HG03060 (cell line): ENCODE results near the gene ZNF407.

ENCODE experiments used
- ATAC-seq: cut with Tn5 transposase; IDR thresholded peaks from one replicate; pipeline ENCODE4 v1.9.1; 2021; ENCODE audit warnings: low read depth, moderate number of reproducible peaks; ENCODE audit not compliant: unreplicated experiment

ZNF407 gene

DNA sequence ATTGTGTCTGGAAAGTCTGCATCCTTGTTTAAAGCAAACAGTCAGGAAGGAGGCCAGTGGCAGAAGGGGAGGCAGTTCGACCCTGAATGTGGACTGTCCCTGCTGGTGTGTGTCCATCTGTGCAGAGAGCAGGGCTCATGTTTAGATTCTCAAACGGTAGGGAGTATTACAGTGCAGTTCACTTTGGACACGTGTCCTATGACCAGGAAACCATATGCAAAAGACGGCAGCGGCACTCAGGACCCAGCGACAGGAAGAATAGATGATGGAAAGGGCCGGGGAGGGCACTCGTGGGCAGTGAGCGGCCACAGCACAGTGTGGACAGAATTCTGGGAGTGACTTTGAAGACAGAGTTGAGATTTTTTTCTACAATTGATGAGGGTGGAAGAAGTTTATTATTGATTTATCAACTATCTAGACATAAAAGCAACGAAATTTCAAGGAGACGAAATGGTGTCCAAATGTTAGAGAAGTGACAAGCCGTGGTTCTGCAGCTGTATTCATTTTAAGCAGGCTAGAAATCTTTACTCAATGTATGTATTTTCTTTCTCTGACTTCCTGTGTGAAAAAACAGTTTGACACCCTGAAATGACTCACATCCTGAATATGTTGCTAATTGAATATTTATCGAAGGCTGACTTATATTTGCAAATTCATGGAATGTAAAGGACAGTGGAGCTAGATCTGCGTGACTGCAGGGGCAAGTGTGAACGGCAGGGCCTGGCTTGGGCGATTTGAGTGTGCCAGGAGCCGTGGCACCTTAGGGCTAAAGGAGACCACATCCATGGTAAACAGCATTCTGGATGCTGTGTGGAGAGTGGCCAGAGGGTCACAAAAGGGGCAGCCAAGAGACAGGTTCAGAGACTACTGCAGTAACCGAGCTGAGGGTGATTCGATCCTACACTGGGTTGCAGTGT lies 397.1 kb downstream of the ZNF407 start:
- ATAC-seq: peak; percentile 61

GRCh38 chr18:74995419-74995736 lies 397.7 kb downstream of the ZNF407 start:
- no peak for ATAC-seq

GRCh38 chr18:74996055-74996454 lies 398.4 kb downstream of the ZNF407 start:
- no peak for ATAC-seq

GRCh38 chr18:74996996-74997395 lies 399.3 kb downstream of the ZNF407 start:
- no peak for ATAC-seq

- no peak for ATAC-seq
Measured at GRCh38 chr18:75000920-75001319, 403.2 kb downstream of the ZNF407 start.

DNA sequence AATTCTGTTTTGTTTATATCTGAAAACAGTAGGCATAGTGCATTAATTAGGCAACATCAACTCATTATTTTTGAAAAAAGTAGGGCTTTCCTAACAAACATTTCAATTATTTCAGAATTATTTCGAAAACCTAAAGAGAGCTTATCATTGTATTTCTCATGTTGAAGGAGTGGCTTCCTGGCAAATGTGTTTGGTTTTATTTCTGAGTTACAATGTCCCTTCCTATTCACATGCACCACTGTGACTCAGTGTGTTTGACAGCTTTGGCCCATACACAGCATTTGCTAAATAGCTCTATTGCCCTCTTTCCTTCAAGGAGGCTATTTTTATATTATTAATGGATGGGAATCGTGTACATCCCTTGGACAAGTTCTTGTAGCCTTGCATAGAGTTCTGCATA lies 405.4 kb downstream of the ZNF407 start:
- ATAC-seq: no peak

DNA sequence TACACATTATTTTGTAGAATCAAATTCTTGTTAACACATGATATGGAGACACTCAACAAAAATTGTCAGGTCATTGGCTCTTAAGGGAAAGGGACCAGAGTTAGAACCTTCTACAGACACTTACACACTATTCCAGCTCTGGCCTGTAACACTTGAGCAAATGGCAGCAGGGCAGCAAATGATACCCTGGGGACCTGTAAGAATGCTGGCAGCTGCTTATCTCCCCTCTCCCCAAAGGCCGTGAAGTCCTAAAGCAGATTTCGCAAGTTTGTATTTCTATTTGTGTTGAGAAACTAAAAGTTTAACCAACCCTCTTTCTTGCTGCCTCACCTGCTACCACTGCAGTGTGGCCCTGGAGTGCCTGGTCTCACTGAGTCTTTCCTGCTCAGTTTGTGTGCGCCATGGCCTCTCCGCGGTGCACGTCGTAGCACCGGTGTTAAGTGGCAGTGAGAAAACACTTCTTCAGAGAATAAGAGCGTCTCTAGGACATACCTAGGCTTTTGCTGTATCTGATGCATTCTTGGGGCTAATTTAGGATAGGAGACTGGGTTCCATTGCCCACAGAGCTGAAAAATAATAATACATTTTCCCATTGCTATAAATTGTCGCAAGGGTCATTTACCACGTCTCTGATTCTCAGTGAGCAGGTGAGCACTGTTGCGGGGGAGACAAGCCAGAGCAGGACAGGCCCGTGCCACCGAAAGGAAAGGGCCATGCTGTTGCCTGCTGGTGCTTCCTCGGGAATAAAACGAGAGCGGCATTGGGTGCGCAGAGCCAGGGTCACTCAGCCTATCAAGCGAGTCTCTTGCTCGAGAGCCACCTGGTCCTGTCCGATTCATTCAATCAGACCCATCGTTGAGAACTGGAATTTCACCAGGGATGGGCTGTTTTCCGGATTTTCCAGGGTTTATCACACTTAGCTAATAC lies 406.4 kb downstream of the ZNF407 start:
- ATAC-seq: no peak

DNA sequence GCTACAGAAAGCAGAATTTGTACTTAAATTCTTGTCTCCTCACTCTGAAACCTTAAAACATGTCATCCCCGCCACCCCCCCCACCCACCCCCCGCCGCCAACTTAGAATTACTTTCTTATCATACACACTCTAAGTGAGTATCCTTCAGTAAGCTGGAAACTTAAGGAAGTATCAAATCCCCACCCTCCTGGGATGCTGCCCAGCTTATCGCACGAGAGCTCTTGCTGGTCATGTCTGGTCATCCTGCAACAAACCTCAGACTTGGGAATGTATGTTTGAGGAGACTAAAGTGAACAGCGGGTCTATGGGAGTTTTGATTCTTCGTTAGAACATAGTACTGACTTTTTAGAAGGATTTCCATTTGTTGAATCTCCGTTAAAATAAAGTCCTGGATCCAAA lies 408.0 kb downstream of the ZNF407 start:
- ATAC-seq: no peak

DNA sequence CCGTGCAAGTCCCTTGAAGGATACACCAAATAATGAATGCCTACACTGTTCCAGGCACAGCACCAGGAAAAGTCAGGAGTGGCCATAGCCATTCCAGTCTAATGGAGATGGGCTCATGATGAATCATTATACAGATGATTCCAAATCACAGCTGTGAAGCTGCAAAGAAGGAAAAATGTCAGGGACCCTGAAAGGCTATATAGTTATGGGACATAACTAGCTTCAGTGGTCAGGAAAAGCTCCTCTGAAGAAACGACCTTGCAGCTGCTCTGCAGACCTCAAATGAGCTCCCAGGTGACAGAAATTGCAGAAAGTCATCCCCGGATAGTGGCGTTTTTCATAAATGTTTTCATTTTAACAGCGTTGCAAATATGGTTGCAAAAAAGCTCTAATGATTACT lies 410.5 kb downstream of the ZNF407 start:
- no peak for ATAC-seq

GRCh38 chr18:75009296-75009695 lies 411.6 kb downstream of the ZNF407 start:
- no peak for ATAC-seq

- ATAC-seq: no peak
Measured at GRCh38 chr18:75009878-75010277, 412.2 kb downstream of the ZNF407 start.

- ATAC-seq: no peak
Measured at GRCh38 chr18:75010278-75010677, 412.6 kb downstream of the ZNF407 start.

DNA sequence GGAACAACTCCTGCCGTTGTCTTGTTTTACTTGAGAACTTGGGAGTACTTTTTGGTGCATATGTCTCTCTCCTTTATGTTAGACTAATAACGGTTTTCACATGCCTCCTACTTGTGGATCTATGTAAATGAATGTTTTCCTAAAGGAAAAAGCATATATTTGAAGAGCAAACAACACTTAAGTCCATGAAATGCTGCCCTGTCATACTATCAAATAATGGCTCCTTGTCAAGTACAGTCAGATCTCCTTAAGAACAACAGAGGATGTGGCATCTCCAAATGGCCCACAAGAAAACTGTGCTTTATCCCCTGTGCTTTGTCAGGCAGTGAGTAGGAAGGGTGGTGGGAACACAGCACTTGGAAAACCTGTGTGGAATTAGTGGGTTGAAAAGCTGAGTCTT lies 413.0 kb downstream of the ZNF407 start:
- ATAC-seq: no peak

DNA sequence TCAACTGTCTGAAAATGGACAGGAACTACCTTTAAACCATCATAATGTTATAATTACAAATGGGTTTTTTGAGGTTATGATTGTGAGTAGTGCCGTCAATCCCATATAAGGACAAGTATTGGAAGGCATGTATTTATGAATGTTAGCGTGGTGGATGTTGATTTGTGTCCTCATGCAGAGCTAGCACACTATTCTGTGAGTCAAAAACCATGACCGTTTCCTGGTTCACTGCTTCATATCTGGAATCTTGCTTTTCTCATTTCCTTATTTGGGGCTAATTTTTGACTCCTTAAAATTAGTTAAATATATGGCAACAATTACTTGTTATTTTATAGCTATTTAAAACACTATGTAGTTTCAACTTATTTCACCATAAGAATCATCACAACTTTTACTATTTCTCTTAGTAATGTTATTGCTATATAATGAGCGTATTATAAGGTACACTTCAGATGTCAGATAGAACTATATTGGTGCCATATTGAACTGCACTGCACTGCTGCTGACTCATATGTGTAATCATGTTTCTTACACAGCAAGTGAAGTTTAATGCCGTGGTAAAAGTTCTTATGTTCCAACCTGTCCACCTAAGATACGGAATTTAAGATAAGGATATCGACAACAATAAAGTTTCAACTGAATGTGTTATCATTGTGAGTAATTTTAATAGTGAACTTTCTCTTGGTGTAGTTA lies 418.5 kb downstream of the ZNF407 start:
- peak; percentile 91 for ATAC-seq

GRCh38 chr18:75023473-75023872 lies 425.8 kb downstream of the ZNF407 start:
- ATAC-seq: no peak

- no peak for ATAC-seq
Measured at GRCh38 chr18:75024871-75025270, 427.2 kb downstream of the ZNF407 start.

DNA sequence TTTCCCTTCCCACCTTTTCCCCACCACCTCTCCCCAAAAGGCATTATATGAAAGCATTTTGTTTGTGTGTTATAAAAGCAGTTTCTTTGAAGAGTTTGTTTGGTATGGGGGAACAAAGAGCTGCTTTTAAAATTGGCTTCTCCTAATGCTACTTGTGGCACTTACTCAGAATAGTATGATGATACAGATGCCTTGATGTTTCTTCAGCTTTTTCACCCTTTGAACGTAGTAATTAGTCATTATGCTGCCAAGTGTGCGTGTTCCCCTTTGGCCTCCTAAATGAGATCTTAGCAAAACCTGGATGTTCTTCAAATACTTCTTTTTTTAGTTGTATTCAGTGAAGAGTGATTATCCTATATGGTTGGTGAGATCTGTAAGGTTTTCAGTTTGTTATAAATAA lies 427.9 kb downstream of the ZNF407 start:
- no peak for ATAC-seq

DNA sequence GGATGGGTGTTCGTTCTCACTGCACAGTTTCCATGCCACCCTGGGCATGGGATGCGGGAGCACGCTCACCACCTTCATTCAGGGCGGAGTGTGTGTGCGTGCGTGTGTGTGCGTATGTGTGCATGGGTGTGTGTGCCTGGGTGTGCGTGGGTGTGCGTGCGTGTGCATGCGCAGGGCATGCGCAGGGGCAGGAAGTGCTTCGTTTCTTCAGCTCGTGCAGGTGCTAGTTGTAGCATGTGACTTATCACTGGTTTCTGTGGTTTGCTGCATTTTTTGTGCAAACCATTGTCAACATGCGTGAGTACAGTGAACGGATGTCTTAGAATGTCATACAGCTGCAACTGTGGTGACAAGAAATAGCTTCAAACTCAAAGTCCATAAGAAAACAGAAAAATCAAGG lies 431.8 kb downstream of the ZNF407 start:
- ATAC-seq: no peak

DNA sequence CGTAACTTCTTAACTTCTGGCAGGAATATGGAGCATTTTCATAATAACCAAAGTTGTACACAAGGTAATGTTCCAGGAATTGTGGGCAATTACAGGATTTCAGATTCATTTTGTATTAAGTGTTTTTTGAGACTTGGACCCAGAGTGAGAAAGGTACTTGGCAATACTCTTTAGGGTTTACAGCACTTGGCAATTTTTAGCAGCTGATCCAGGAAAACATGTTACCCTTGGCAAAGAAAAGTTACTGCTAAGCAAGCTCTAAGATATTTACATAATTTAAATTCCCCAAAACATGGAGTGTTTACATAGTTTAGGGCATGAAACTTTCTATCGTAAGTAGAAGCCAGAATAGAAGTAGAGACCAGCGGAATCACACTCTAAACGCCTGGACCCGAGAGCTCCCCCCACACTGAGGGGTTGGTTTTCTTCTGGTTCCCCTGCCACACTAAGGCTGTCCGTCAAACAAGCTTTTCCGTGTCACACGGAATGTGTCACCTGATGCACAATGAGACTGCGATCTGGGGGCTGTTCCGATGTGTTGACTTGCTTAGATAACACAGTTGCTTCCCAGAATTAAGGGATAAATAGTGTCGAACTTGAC lies 434.1 kb downstream of the ZNF407 start:
- ATAC-seq: no peak

GRCh38 chr18:75033516-75033915 lies 435.8 kb downstream of the ZNF407 start:
- no peak for ATAC-seq

DNA sequence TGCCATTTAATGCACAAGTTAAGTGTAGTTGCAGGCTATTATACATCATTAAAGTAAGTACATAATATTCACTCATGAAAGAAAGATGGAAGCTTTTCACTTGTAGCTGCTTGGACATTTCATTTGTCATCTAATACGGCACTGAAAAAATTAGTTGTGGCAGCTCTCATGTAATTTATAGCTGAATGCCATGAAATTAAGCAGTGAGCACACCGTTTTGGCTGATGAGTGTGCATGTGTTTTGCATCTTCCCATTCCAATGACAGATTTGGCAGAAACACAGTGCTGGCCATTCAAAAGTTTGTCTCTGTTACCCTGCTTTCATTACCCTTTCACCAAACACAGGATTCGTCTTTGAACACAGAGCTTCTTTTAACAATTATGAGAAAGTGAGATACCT lies 437.3 kb downstream of the ZNF407 start:
- ATAC-seq: no peak
